H1 (cell line): ENCODE results near the gene MBP. TPM values are rescaled to one million over a fixed set of nuclear protein-coding genes. Genes with fewer than 3 reads are reported as not detected.
A peak's percentile ranks its signal among the peaks of the same experiment; 100 is the strongest.

Source experiments
- CTCF ChIA-PET: fragments of 300-600 bp; sonication (Branson Sonifier 250); formaldehyde crosslinking; loops from one replicate; lab custom pipeline; 2021; ENCODE audit not compliant: partially characterized antibody; lab: Charles Lee
- POLR2A ChIA-PET: fragments of 300-600 bp; sonication (Branson Sonifier 250); formaldehyde crosslinking; loops from one replicate; lab custom pipeline; 2021; ENCODE audit warnings: inconsistent platforms; ENCODE audit not compliant: partially characterized antibody; lab: Charles Lee
- DNase-seq, 2 experiments: peaks; one replicate each; pipeline versions ENCODE4 v3.0.0 to v3.0.0-alpha.2; 2010 to 2022; ENCODE audit warnings: low spot score in 2 of 2, low read depth in 1 of 2, mixed read lengths in 1 of 2
- FAIRE-seq: peaks from 2 replicates; lab custom pipeline; 2011; peaks lifted over from hg19 to GRCh38; lab: Jason Lieb, UNC
- H2AFZ ChIP-seq: 2 replicates; pipeline ENCODE4 v1.8.1; 2012; ENCODE audit warnings: low read length, inconsistent platforms
- H2AK5ac ChIP-seq: 2 replicates; pipeline ENCODE4 v1.6.1; 2013; ENCODE audit warnings: low read depth, low read length
- H2BK120ac ChIP-seq: replicated peaks from 2 replicates; pipeline ENCODE3; 2013; ENCODE audit warnings: low read depth, low read length, inconsistent platforms
- H2BK12ac ChIP-seq: 2 replicates; pipeline ENCODE4 v1.6.1; 2013; ENCODE audit warnings: low read depth, low read length
- H2BK15ac ChIP-seq: 2 replicates; pipeline ENCODE4 v1.6.1; 2013; ENCODE audit warnings: low read length
- H2BK20ac ChIP-seq: 2 replicates; pipeline ENCODE4 v1.6.1; 2013; ENCODE audit warnings: low read length
- H2BK5ac ChIP-seq: 2 replicates; pipeline ENCODE4 v1.6.1; 2013; ENCODE audit warnings: low read depth, low read length
- H3K14ac ChIP-seq: 2 replicates; pipeline ENCODE4 v1.6.1; 2013; ENCODE audit warnings: inconsistent platforms; ENCODE audit not compliant: insufficient read length
- H3K18ac ChIP-seq: 2 replicates; pipeline ENCODE4 v1.6.1; 2013; ENCODE audit warnings: low read length; ENCODE audit errors: extremely low read depth
- H3K23ac ChIP-seq: 2 replicates; pipeline ENCODE4 v1.6.1; 2013; ENCODE audit warnings: inconsistent platforms; ENCODE audit not compliant: insufficient read length
- H3K23me2 ChIP-seq: 2 replicates; pipeline ENCODE4 v1.6.1; 2013; ENCODE audit warnings: low read depth, low read length
- H3K27ac ChIP-seq: 2 replicates; pipeline ENCODE4 v1.6.1; 2011; ENCODE audit warnings: low read depth, low read length, inconsistent platforms
- H3K27me3 ChIP-seq, 4 experiments: replicated peaks in 1 of 4; 1 replicate in 1 of 4; 2 replicates in 3 of 4; pipeline versions ENCODE4 v1.6.1 to v1.8.1; 2011 to 2013; ENCODE audit warnings: low read length in 3 of 4, mild to moderate bottlenecking in 3 of 4, inconsistent platforms in 2 of 4, mixed read lengths in 2 of 4, moderate library complexity in 1 of 4; ENCODE audit not compliant: control insufficient read depth in 3 of 4, insufficient read depth in 3 of 4; ENCODE audit errors: extremely low read depth in 1 of 4
- H3K36me3 ChIP-seq, 4 experiments: 2 replicates each; pipeline versions ENCODE4 v1.6.1 to v1.8.1; 2011 to 2013; ENCODE audit warnings: mild to moderate bottlenecking in 4 of 4, low read length in 3 of 4, moderate library complexity in 2 of 4, control low read depth in 1 of 4, inconsistent platforms in 1 of 4; ENCODE audit not compliant: insufficient read depth in 4 of 4, control insufficient read depth in 2 of 4
- H3K4ac ChIP-seq: replicated peaks from 2 replicates; pipeline ENCODE3; 2013; ENCODE audit warnings: low read length, low read depth, mixed read lengths, inconsistent platforms; ENCODE audit not compliant: insufficient read length
- H3K4me1 ChIP-seq, 4 experiments: replicated peaks in 1 of 4; 1 replicate in 1 of 4; 2 replicates in 3 of 4; pipeline versions ENCODE4 v1.6.1 to v1.8.1; 2011 to 2013; ENCODE audit warnings: low read length in 3 of 4, inconsistent platforms in 2 of 4, mixed read lengths in 1 of 4; ENCODE audit not compliant: insufficient read depth in 4 of 4, control insufficient read depth in 3 of 4
- H3K4me2 ChIP-seq, 2 experiments: 2 replicates each; pipeline versions ENCODE4 v1.6.1 to v1.8.1; 2011 to 2013; ENCODE audit warnings: low read depth in 2 of 2, low read length in 2 of 2, control low read depth in 1 of 2, inconsistent platforms in 1 of 2, mild to moderate bottlenecking in 1 of 2; ENCODE audit not compliant: insufficient read depth in 1 of 2
- H3K4me3 ChIP-seq, 4 experiments: fragments of 200-600, 300-600 bp in 1 of 4; sonication (generic), shearing (Covaris generic), sonication (Bioruptor Twin) in 1 of 4; 2 replicates each; pipeline versions ENCODE4 v1.5.1 to v1.8.1; 2011 to 2016; ENCODE audit warnings: low read length in 4 of 4, low read depth in 3 of 4, control low read depth in 2 of 4, inconsistent platforms in 2 of 4, mild to moderate bottlenecking in 2 of 4, mixed read lengths in 1 of 4, moderate library complexity in 1 of 4; ENCODE audit not compliant: insufficient read depth in 2 of 4; ENCODE audit errors: extremely low read depth in 1 of 4
- H3K56ac ChIP-seq: replicated peaks from 2 replicates; pipeline ENCODE3; 2013; ENCODE audit warnings: low read depth, mild to moderate bottlenecking, mixed read lengths, low read length, inconsistent platforms; ENCODE audit not compliant: insufficient read length
- H3K79me1 ChIP-seq: 2 replicates; pipeline ENCODE4 v1.6.1; 2013; ENCODE audit warnings: low read depth, low read length, control low read depth
- H3K79me2 ChIP-seq, 2 experiments: 2 replicates each; pipeline versions ENCODE4 v1.6.1 to v1.8.1; 2012 to 2013; ENCODE audit warnings: low read length in 2 of 2, mild to moderate bottlenecking in 2 of 2, inconsistent platforms in 1 of 2; ENCODE audit not compliant: insufficient read depth in 2 of 2, control insufficient read depth in 1 of 2
- H3K9ac ChIP-seq, 4 experiments: replicated peaks in 1 of 4; 1 replicate in 1 of 4; 2 replicates in 3 of 4; pipeline versions ENCODE4 v1.6.1 to v1.8.1; 2011 to 2013; ENCODE audit warnings: low read depth in 3 of 4, low read length in 3 of 4, control low read depth in 2 of 4, mild to moderate bottlenecking in 2 of 4, moderate library complexity in 2 of 4, inconsistent platforms in 1 of 4; ENCODE audit errors: extremely low read depth in 1 of 4
- H3K9me3 ChIP-seq, 2 experiments: 2 replicates each; pipeline versions ENCODE4 v1.6.1 to v1.8.1; 2012 to 2013; ENCODE audit warnings: mild to moderate bottlenecking in 2 of 2, moderate library complexity in 2 of 2, control low read depth in 1 of 2, inconsistent platforms in 1 of 2, low read depth in 1 of 2, low read length in 1 of 2, mixed read lengths in 1 of 2; ENCODE audit not compliant: insufficient read depth in 2 of 2
- H4K20me1 ChIP-seq, 2 experiments: replicated peaks in 1 of 2; 2 replicates each; pipeline versions ENCODE3 to v1.8.1; 2011 to 2013; ENCODE audit warnings: inconsistent platforms in 2 of 2, low read length in 2 of 2, mild to moderate bottlenecking in 1 of 2; ENCODE audit not compliant: insufficient read depth in 2 of 2, control insufficient read depth in 1 of 2
- H4K5ac ChIP-seq: 2 replicates; pipeline ENCODE4 v1.6.1; 2013; ENCODE audit warnings: low read length, low read depth, mixed read lengths, inconsistent platforms; ENCODE audit not compliant: insufficient read length
- H4K8ac ChIP-seq: 2 replicates; pipeline ENCODE4 v1.8.0; 2013; ENCODE audit warnings: mild to moderate bottlenecking, moderate library complexity, low read length, inconsistent platforms; ENCODE audit not compliant: insufficient read depth; ENCODE audit errors: extremely low read depth
- H4K91ac ChIP-seq: replicated peaks from 2 replicates; pipeline ENCODE3; 2013; ENCODE audit warnings: low read length, mixed read lengths, inconsistent platforms; ENCODE audit not compliant: insufficient read length
- BACH1 ChIP-seq: IDR thresholded peaks from 2 replicates; pipeline ENCODE4 v1.6.1; 2012; ENCODE audit warnings: low read length, improper control_type of control experiment
- CBX8 ChIP-seq: fragments of 300-800, 300-1000 bp; sonication (generic); IDR thresholded peaks from 2 replicates; pipeline ENCODE4 v1.7.1; 2016; ENCODE audit warnings: low read depth, low read length, borderline replicate concordance
- CHD1 ChIP-seq: IDR thresholded peaks from 2 replicates; pipeline ENCODE4 v1.6.1; 2012; ENCODE audit warnings: low read depth, low read length, improper control_type of control experiment
- EP300 ChIP-seq, 2 experiments: IDR thresholded peaks; 1 replicate in 1 of 2; 2 replicates in 1 of 2; pipeline ENCODE4 v1.6.1; 2011 to 2012; ENCODE audit warnings: low read depth in 2 of 2, low read length in 2 of 2, mild to moderate bottlenecking in 2 of 2, borderline replicate concordance in 1 of 2, inconsistent platforms in 1 of 2, moderate library complexity in 1 of 2
- GTF2F1 ChIP-seq: IDR thresholded peaks from 2 replicates; pipeline ENCODE4 v1.6.1; 2012; ENCODE audit warnings: low read depth, low read length, improper control_type of control experiment, borderline replicate concordance
- SIRT6 ChIP-seq: IDR thresholded peaks from one replicate; pipeline ENCODE4 v1.7.1; 2012; ENCODE audit warnings: low read length, inconsistent platforms
- SIX5 ChIP-seq: IDR thresholded peaks from 2 replicates; pipeline ENCODE4 v1.6.1; 2011; ENCODE audit warnings: mild to moderate bottlenecking, low read depth, low read length
- SRF ChIP-seq: IDR thresholded peaks from 2 replicates; pipeline ENCODE4 v1.6.1; 2011; ENCODE audit warnings: mild to moderate bottlenecking, low read depth, low read length, moderate library complexity
- WGBS, 2 experiments: shearing (Covaris generic) in 1 of 2; methylation state at CpG; one replicate each; pipeline versions ENCODE4 v1.1.6 to v1.1.7; 2013 to 2015; ENCODE audit warnings: low lambda C conversion rate in 2 of 2, mixed read lengths in 2 of 2, inconsistent platforms in 1 of 2, low coverage in 1 of 2, missing lambda C conversion rate in 1 of 2; ENCODE audit not compliant: insufficient replicate concordance in 2 of 2, insufficient coverage in 1 of 2, insufficient read length in 1 of 2; ENCODE audit errors: extremely low coverage in 1 of 2, missing lambda C conversion rate in 1 of 2; 5-methylcytosine and 5-hydroxymethylcytosine counted together
- polyA plus RNA-seq, 7 experiments: library from polyadenylated mRNA; depleted of rRNA in 3 of 7; stranded (reverse) in 5 of 7; unstranded in 2 of 7; fragments of >200 nt in 5 of 7; fragments of 200-250 nt in 2 of 7; gene quantifications; 1 replicate in 5 of 7; 2 replicates in 1 of 7; 4 replicates in 1 of 7; pipeline versions ENCODE4 v1.2.1 to v1.2.3, GENCODE V29; 2011 to 2013; ENCODE audit warnings: missing spikeins in 2 of 7, mixed read lengths in 2 of 7
- total RNA-seq: library from RNA; stranded (reverse); fragmentation: NEBNext Ultra II Directional; extraction: Animal tissue kit (Norgen Biotek cat#: 25700); gene quantifications from 2 replicates; pipeline ENCODE4 v1.2.1, GENCODE V29; 2021

Gene MBP
- total and polyA plus RNA-seq, 2 of the 8 experiments (the other 6 are each of a cell fraction or from before 2014, with no cell fraction given): 7.7 to 19.2 TPM

- Histone ChIP-seq H3K14ac (no peak overlapping the region), H3K4me3 (no peak overlapping the region), H3K56ac (no peak overlapping the region), H3K9me3 (no peaks in the 10 kb centered on the region), H3K79me1 (peaks cover 4% of the 10 kb centered on the region; the same call in 1 of the 2 replicates), H2BK15ac (no peak overlapping the region), H3K4me1 (peaks cover 0 to 22% (median 4%) of the 10 kb centered on the region in 4 experiments; a peak in 5 of 7 replicates), H2BK20ac (no peak overlapping the region), H2AFZ (no peak overlapping the region), H3K27me3 (peaks cover 0 to 8% (median under 1%) of the 10 kb centered on the region in 4 experiments; a peak in 2 of 7 replicates), H2BK12ac (no peak overlapping the region; the same call in 1 of the 2 replicates), H4K5ac (no peak overlapping the region), H4K20me1 (peaks cover 0 to 8% of the 10 kb centered on the region in 2 experiments), H3K23ac (no peak overlapping the region), H3K36me3 (no peaks in the 10 kb centered on the region), H2BK120ac (no peak overlapping the region), H3K4ac (no peak overlapping the region), H4K8ac (no peak overlapping the region)
- FAIRE-seq: no peak
- POLR2A ChIA-PET: no interaction called here
- no peak for DNase-seq
- no peak for TF ChIP-seq SIRT6
- TF ChIP-seq SRF: no peak
- TF ChIP-seq EP300 (IDR thresholded peaks at IDR 0.05; ENCODE audit: borderline replicate concordance in 1 of 2, low read depth in 2 of 2, low read length in 2 of 2): no peak
- no peak for TF ChIP-seq SIX5
- no peak for TF ChIP-seq BACH1
- no peak for TF ChIP-seq CBX8
- TF ChIP-seq CHD1: no peak
- no peak for TF ChIP-seq GTF2F1
- TF ChIP-seq, all 59 proteins: peak for 0
- H3K23me2 ChIP-seq: peaks cover 4% of the 10 kb centered on the region; the same call in 1 of the 2 replicates
- H3K4me2 ChIP-seq: no peak overlapping the region
- WGBS, 2 experiments: 95% methylated on average over 5 of the region's 5 CpGs; no CpG with 5 or more reads in 1 of the 2 experiments
- no peak overlapping the region for H3K27ac ChIP-seq
- H3K79me2 ChIP-seq: 0 out of 4 replicates have a peak, but pooled peaks cover 0 to 3% of the 10 kb centered on the region in 2 experiments
- H2BK5ac ChIP-seq: 0 out of 2 replicates have a peak overlapping the region, but pooled peaks have one; percentile 61
- H3K9ac ChIP-seq: no peak overlapping the region
- no peak overlapping the region for H2AK5ac ChIP-seq
- CTCF ChIA-PET: no interaction called here
- H3K18ac ChIP-seq: no peak overlapping the region
- H4K91ac ChIP-seq: no peak overlapping the region
Observed at GRCh38 chr18:77091366-77091765, 41.2 kb downstream of the MBP start.
